ENCODE measurements around the gene CNOT2.

CNOT2 gene

GRCh38 chr12:70355972-70356371 is 112.7 kb downstream of the CNOT2 start:
- no peak for TF ChIP-seq CTCF (IDR thresholded peaks at IDR 0.05; ENCODE audit: control insufficient read depth, extremely low read depth, insufficient read depth)

GRCh38 chr12:70359458-70360197 is 116.4 kb downstream of the CNOT2 start:
- H3K4me3 ChIP-seq (ENCODE audit: low read depth, low read length): no peak overlapping the region
- no peak for DNase-seq (ENCODE audit: low read depth)
- TF ChIP-seq CTCF (IDR thresholded peaks at IDR 0.05; ENCODE audit: control insufficient read depth, extremely low read depth, insufficient read depth): no peak

More at GRCh38 chr12:70355972-70356371, 112.7 kb downstream of the CNOT2 start:
- no peak overlapping the region for H3K4me3 ChIP-seq (ENCODE audit: low read depth, low read length)
- DNase-seq (ENCODE audit: low read depth): no peak

GRCh38 chr12:70360218-70360617 is 117.0 kb downstream of the CNOT2 start:
- DNase-seq (ENCODE audit: low read depth): no peak
- no peak for TF ChIP-seq CTCF (IDR thresholded peaks at IDR 0.05; ENCODE audit: control insufficient read depth, extremely low read depth, insufficient read depth)
- H3K4me3 ChIP-seq (ENCODE audit: low read depth, low read length): no peak overlapping the region

- TF ChIP-seq CTCF (IDR thresholded peaks at IDR 0.05; ENCODE audit: control insufficient read depth, extremely low read depth, insufficient read depth): no peak
These were observed 121.6 kb downstream of the CNOT2 start for GRCh38 chr12:70364695-70365397.

GRCh38 chr12:70365398-70365647 is 122.1 kb downstream of the CNOT2 start:
- no peak for DNase-seq (ENCODE audit: low read depth)
- TF ChIP-seq CTCF (IDR thresholded peaks at IDR 0.05; ENCODE audit: control insufficient read depth, extremely low read depth, insufficient read depth): no peak
- peak overlapping the region; percentile 52 for H3K4me3 ChIP-seq (ENCODE audit: low read depth, low read length)

More at GRCh38 chr12:70364695-70365397, 121.6 kb downstream of the CNOT2 start:
- no peak overlapping the region for H3K4me3 ChIP-seq (ENCODE audit: low read depth, low read length)
- DNase-seq (ENCODE audit: low read depth): no peak

- peak within 1 kb of the TSS; percentile 52 for H3K4me3 ChIP-seq (ENCODE audit: low read depth, low read length)
- TF ChIP-seq CTCF (IDR thresholded peaks at IDR 0.05; ENCODE audit: control insufficient read depth, extremely low read depth, insufficient read depth): no peak
- no peak for DNase-seq (ENCODE audit: low read depth)
These were observed 122.7 kb downstream of the CNOT2 start, which contains the start of gene KCNMB4 for GRCh38 chr12:70365648-70366518. KCNMB4 (plus strand) TSS chr12:70366290; CDS start chr12:70366735, 445 bp downstream.
